Nucleus accumbens (tissue), 56 donors: ENCODE data around the gene HM13.
A peak's percentile ranks its signal among the peaks of the same experiment; 100 is the strongest.
"Not testable (repeated sequence)": the region's sequence is repeated elsewhere in the genome, so short reads cannot be mapped to it uniquely, and the experiment has no call there.

ENCODE experiments used
- DNase-seq, 56 donors: peaks; one replicate each; lab custom pipeline; 2025; lab: John Stamatoyannopoulos, UW

Gene HM13

DNA sequence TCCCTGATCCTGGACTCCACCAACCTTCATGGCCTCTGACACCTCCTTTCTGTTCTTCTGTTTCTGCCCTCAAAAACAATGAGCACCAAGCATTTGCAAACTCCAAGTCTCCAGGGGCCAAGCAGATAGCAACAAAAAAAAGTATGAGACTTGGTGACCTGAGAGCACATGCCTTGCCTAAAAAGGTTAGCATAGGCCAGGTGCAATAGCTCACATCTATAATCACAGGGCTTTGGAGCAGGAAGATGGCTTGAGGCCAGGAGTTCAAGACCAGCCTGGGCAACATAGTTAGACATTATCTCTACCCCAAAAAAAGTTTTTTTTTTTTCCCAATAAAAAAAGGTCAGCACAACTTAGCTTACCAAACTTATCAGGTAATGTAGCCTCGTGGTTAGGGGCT, 13.7 kb upstream of the HM13 start:
- no peak for DNase-seq

DNA sequence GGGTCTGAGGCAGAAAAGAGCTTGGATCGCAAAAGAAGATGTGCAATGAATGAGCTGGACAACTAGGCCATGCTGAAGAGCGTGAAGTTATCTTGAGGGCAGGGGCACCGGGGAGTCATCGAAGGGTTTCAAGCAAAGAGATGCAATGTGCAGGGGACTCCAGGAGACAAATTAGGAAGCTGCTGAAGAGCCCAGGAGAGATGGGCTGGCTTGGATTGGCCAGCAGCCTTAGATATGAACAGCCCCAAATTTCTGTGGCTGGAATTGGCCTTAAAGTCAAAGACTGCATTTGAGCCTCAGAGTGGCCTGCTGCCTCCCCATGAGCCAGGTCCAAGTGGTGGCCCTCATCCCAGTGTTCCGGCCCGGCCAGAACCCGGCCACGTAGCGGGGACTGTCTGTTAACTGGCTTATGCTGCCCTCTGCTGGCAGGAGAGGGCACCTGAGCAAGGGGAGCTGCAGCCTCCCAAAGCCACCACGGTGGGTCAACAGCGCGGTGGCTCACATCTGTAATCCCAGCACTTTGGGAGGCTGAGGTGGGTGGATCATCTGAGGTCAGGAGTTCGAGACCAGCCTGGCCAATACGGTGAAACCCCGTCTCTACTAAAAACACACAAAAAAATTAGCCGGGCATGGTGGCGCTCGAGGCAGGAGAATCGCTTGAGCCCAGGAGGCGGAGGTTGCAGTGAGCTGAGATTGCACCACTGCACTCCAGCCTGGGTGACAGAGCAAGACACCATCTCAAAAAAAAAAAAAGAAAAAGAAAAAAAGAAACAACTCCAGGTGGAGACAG, 11.2 kb upstream of the HM13 start:
- DNase-seq = peak in 48 of 56 donors; percentile 7 to 85 (median 51)

DNA sequence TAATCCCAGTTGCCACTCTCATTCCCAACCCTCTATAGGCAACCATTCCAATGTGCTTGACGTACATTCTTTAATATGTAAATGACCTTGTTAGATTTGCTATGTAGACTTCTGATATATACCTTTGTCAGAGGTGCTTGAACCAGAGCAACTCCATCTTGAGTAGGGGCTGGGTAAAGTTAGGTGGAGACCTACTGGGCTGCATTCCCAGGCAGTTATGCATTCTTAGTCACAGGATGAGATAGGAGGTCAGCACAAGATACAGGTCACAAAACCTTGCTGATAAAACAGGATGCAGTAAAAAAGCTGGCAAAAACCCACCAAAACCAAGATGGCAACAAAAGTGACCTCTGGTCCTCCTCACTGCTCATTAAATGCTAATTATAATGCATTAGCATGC, 8.3 kb upstream of the HM13 start:
- no peak for DNase-seq

DNA sequence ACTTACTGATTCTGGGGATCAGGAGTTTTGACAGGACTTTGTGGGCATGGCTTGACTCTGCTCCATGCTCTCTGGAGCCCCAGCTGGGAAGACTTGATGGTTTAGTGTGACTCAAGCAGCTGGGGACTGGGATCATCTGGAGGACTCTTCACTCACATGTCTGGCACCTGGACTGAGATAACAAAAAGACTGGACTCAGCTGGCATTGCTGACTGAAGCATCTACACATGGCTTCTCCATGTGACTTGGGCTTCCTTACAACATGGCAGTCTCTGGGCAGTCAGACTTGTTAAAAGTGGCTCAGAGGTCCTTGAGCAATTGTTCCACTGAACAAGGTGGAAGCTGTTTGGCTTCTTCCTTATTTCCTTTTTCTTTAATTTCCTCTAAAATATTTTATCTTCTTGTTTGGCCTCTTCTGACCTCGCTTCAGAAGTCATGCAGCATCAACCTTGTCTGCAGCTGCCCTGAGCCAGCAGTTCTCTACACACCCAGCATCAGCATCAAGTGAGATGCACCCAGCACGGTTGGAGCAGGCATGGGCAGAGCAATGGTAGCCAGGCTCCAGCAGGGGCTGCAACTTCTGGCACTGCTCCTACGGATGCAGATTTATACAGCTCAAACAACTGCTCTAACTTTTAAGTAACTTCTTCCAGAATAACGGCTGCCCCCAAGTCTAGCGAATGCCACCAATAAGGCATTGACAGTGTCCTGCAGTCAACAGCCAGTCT, 5.6 kb upstream of the HM13 start:
- DNase-seq = no peak

DNA sequence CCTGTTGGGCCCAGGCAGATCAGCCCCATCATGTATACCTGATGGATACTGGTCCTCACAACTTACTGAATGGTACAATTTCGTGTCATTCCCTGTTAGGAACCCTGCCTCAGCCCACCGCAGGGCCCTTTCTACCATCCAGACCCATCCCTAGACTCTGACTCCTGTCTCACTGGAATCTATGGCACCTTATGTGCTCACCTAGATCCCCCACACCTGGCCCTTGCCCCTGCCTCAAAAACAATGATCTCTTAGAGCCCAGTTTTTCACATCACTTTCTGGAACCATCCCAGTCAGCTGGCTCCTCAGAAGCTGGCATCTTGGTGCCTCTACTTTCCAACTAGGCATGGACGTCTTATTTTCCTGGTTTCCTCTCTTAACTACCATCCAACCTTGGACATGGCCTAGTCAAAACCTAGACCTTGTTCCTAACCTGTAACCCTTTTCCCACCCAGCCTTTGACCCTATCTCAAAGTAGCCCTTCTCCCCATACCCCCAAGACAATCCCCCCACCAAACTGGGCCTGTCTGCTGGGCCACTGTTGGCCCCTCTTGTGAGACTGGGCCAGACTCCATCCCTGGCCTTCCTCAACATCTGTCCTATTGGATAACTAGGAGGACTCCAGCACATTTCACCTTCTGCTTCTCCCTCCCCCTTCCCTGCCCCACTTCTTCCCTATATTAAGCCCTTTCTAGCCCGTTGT, 981 bp downstream of the HM13 start:
- DNase-seq = no peak

DNA sequence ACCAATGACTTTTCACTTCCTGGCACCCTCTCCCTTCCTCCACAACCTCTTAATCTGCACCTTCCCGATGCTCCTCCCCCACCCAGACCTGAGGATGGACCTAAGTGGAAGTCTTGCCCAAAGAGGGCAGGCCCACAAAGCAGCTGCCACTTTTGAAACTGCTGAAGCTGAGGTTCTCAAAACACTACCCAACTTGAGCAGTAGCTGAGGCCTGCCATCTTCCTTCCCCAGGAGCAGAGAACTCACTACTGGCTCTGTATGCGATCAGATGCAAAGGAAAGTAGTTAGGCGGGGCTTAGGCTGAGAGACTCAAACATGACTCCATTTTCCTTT, 1.5 kb downstream of the HM13 start:
- DNase-seq = no peak

DNA sequence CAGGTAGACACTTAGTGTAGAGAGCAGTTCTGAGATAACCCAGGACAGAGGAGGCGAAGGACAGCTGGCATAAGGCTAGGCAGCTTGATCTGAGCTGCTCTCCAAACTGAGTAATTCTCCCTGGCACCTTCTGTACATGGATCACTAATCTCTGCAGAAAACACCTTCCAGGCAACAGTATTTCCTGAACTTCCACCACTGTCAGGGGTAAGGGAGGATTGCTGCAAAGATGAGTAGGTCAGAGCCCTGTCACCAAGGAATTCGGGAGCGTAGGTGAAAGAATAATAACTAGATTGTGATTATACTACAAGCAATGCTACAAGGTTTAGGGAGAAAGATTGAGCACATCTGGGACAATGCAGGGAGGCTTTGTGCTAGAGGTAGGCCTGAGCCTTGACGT, 1.9 kb downstream of the HM13 start:
- DNase-seq = peak in 1 of 56 donors; percentile 15

DNA sequence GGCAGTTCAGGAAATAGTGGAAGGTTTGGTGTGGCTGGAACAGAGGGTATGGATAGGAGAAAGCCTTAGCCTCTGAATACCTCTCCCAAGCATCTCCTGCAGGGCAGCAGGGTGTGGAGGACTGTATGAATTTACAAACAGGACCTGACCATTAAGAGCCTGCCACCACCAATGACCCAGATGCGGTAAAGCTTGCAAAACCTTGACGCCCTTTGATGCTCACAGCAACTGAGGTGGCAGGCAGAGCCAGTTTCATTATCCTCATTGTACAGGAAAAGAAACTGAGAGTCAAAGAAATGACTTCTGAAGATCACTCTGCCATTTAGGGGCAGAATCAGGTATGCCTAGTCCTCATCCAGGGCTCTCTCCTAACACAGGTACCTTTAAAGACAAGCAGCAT, 2.4 kb downstream of the HM13 start:
- DNase-seq = no peak

DNA sequence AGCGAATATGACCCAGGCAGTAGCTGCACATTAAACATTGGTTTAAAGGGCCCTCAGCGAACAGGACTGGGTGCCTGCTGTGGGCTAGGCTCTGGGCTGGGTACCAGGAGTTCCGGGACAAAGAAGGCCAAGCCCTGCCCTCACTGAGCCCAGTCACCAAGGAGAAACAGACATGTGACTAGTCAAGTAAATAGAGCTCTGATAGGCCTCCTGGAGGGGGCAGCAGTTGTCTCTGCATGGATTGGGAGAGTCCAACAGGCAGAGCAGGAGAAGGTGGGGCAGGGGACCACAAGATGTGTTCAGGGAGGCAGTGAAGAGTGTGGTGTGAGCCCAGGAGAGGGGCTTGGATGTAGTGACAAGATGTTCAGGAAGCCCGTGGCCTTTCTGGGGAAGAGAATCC, 3.1 kb downstream of the HM13 start:
- DNase-seq = peak in 5 of 56 donors; percentile 4 to 13 (median 11)

DNA sequence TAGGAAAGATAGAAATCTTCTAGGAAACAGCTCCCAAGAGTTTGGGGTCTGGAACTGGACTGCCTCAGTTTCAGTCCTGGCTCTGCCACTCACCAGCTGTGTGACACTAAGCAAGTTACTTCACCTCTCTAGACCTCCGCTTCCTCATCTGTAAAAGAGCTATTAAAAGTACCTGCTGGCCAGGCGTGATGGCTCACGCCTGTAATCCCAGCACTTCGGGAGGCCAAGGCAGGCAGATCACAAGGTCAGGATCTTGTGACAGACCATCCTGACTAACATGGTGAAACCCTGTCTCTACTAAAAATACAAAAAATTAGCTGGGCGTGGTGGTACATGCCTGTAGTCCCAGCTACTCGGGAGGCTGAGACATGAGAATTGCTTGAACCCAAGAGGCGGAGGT, 7.0 kb downstream of the HM13 start:
- DNase-seq = not testable (repeated sequence)

DNA sequence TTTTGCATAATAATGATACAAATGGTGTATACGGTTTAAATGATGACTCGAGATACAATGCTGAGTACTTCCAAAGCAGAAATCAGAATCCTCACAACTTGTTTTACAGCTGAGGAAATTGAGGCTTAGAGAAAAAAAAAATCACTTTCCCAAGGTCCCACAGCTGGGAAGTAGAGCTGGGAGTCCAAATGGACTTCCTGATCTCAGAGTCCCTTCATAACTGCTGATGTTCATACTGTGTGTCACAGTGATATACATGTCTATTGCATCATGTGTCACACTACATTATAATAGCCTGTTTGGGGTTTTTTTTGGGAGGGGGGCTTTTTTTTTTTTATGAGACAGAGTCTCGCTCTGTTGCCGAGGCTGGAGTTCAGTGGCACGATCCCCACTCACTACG, 8.5 kb downstream of the HM13 start:
- DNase-seq = no peak

DNA sequence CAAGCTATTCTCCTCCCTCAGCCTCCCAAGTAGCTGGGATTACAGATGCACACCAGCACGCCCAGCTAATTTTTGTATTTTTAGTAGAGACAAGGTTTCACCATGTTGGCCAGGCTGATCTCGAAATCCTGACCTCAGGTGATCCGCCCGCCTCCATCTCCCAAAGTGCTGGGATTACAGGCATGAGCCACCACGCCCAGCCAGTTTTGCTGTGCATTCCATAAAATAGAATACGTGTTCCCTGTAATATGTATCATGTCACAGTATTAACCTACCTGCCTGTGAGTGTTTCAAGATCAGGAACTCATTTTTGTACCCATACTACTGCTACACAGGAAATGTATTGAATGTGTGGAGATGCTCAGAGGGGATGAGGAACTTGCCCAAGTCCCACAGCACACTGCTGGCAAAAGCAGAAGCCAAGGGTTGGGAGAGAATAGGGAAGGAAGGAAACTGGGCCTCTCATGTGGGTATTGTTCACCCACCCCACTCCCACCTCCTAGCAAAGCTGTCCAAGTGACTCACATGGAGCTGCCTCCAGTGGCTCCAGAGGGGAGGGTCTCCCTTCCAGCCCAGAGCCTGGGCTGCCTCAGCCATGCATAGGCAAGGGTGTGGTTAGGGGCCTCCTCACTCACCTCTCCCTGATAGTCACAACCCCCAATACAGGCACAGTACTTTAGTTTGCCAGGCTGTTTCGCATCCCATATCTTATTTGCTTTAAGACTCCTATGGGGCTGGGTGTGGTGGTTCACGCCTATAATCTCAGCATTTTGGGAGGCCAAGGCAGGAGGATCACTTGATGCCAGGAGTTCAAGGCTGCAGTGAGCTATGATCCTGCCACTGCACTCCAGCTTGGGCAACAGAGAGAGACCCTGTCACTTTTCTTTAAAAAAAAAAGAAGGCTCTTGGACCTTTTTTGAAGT, 9.4 kb downstream of the HM13 start:
- peak in 9 of 56 donors; percentile 2 to 10 (median 9) for DNase-seq

DNA sequence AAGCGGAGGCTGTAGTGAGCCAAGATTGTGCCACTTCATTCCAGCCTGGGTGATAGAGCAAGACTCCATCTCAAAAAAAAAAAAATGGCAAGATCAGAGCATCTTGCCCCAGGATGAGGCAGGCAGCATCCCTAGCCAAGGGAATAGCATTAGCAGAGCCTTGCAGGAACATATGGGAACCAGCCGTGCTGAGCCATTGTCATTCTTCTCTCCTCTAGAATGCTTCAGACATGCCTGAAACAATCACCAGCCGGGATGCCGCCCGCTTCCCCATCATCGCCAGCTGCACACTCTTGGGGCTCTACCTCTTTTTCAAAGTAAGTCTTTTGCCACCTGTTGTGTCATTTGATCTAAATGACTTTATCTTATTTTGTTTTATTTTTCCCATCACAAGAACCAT, 13.0 kb downstream of the HM13 start:
- peak in 2 of 56 donors; percentile 2 to 4 for DNase-seq

DNA sequence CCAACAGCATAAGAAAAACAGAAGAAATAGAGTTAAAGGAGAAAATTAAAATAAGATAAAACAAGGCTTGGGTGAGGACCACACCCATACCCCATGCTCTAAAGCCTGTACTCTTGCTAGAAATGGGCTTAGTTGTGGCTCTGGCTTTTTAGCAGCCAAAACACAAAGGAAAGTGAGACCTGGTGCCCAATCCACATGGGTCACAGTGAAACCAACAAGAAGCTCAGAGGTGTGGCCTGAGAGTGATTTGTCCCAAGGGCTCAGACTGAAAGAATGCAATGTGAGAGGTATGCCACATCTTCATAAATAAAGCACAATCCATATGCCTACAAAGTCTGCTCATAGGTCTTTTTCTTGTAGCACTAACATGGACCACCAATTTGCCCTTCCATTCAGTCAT, 21.1 kb downstream of the HM13 start:
- no peak for DNase-seq

DNA sequence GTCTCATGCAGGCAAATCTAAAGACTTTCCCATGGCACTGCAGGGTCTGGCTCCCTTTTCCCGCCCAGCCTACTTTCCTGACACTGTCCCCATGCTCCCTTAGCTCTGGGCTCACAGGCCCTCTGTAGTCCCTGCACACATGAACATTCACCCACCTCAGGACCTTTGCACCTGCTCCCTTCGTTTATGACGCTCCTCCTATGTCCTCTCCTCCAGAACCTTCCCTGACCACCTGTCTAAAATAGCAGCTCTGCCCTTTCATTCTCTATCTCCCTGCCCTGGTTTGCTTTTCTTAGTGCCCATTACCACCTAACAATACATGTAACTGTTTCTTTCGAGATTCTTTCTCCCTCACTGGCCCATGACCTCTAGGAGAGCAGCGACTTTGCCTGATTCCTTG, 22.3 kb downstream of the HM13 start:
- DNase-seq = no peak

DNA sequence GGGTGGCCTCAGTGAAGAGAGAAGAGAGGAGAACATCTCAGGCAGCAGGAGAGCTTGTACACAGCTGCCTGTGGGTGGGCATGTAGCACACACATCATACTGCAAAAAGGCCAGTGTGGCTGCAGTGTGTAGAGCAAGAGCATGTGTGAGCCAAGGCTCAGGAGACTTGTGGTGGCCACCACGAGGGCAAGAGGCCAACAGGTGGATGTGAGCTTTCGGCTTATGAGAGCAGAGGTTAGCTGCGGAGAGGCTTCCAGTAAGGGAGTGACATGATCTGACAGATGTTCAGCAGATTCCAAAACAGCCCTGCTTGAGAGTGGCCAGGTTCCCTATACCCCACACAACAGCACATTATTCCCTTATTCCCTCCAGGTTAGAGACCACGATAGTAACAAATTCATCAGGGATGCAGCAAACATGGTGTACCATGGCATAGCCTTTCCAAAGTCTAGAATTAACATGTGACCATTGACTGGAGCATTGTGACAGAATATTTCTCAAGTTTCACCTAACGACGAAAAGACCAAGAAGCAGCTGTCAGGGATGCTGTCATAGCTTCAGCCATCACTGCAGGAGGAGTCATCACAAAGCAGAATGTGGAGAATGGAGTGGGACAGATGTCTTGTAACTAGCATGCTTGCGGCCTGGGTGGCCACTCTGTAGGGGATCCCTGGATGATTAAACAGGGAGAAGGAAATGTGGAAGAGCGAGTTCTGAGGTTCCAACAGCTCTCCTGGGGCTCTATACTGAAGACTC, 23.1 kb downstream of the HM13 start:
- no peak for DNase-seq

DNA sequence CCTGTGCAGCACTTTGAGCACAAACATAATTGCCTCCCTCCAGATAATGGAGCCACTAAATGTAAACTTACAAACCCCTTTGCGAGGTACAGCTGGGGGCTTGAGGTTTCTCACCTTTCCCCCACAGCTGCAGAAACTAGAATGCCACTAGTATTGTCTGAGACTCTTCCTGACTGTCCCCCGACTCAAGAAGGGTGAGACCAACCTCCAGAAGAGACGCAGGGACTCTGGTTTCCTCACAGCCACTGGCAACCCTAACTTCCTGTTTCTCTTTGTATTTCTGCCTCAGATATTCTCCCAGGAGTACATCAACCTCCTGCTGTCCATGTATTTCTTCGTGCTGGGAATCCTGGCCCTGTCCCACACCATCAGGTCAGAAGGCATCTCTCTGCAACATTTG, 23.6 kb downstream of the HM13 start:
- DNase-seq = no peak

DNA sequence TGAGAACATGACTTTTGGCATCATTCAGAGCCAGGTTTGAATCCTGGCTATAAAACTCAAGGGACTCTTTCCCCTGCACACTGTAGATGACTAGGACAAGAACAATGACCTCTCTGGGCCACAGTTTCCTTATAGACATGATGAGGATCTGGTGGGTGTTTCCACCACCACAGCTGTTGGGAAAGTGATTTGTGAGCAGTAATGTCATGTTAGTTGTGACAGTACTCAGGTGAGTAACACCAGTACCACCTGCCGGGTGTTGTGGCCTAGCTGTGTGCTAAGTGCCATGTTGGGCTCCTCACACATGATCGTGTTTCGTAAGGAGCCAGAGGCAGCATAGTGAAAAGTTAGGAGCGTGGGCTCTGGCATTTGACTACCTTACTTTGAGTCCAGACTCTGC, 24.1 kb downstream of the HM13 start:
- no peak for DNase-seq

DNA sequence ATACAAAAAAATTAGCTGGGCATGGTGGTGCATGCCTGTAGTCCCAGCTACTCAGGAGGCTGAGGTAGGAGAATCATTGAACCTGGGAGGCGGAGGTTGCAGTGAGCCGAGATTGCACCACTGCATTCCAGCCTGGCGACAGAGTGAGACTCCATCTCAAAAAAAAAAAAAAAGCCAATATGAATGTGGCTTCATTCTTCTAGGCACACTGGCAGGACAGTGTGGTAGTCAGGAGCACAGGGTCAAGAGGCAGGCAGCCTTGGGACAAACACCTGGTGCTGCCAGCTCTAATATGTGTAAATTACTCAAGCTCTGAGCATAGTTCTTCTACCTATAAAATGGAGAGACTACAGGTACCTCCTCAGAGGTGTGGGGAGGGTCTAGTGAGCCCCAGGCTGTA, 25.4 kb downstream of the HM13 start:
- DNase-seq = not testable (repeated sequence)

DNA sequence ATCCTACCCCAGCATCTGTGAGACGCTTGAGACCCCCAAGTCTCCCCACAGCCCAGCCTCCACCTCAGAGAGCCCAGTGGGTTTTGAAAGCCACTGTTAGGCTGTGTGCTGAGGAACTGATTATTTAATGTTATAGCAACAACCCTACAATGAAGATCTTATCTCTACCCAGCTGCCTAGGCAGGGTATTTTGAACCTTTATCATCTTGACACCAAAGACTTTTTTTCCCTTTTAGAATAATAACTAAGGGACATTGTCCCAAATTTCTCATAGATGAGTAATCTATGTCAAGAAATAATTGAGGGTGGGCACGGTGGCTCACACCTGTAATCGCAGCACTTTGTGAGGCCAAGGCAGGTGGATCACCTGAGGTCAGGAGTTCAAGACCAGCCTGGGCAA, 26.2 kb downstream of the HM13 start:
- no peak for DNase-seq
